ENCODE measurements around the gene YBX3. TPM values are rescaled to one million over a fixed set of nuclear protein-coding genes. Genes with fewer than 3 reads are reported as not detected.

The YBX3 gene
- total and polyA plus RNA-seq, 2 of the 4 experiments (the other 2 are of a cell fraction): 33.7 to 132 TPM

DNA sequence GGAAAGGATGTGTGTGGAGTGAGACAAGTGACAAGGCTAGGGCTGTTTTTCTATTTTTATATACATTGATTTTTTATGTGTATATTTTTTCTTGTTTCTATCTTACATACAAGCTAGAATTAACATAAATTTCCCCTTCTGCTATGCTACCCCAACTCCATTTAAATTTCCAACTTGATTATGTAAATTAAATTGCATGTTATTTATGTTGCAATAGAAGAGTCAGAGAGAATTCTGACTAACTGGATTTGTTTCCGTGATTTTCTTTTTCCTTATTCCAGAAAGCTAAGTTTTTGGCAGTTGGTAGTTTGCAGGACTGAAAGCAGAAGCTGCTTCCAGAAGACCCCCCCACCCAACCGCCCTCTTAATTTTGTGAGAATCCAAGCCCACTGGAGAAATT lies 8.9 kb upstream of the YBX3 start:
- ChIA-PET POLR2A (ENCODE audit: unreplicated experiment) (no interaction called here), CTCF (interaction anchor here (1.0 to 1.2 kb wide), 3 partner anchors 10 to 18 kb away, joined by 3 to 4 read pairs (median 4); no protein-coding TSS in a partner anchor)
- Histone ChIP-seq H3K27me3 (ENCODE audit: control insufficient read depth, insufficient read depth, low read length) (peaks cover 36% of the 10 kb centered on the region), H2AK5ac (ENCODE audit: low read depth, low read length) (no peak overlapping the region), H3K4me2 (ENCODE audit: low read depth, low read length) (no peak overlapping the region), H2AFZ (replicated peaks; ENCODE audit: low read length, poor library complexity) (no peak overlapping the region), H3K36me3 (ENCODE audit: control insufficient read depth, insufficient read depth, low read length) (no peaks in the 10 kb centered on the region), H4K5ac (ENCODE audit: low read depth, low read length) (no peak overlapping the region), H3K23ac (ENCODE audit: low read depth, low read length) (no peak overlapping the region), H3K4me3 (ENCODE audit: insufficient read depth, low read depth, low read length) (no peak overlapping the region), H2BK15ac (ENCODE audit: low read depth, low read length) (no peak overlapping the region), H3K9me3 (ENCODE audit: control insufficient read depth, insufficient read depth, low read length) (no peaks in the 10 kb centered on the region), H3K9ac (ENCODE audit: low read depth, low read length) (no peak overlapping the region), H4K20me1 (ENCODE audit: insufficient read depth, low read length) (no peaks in the 10 kb centered on the region), H3K56ac (ENCODE audit: extremely low read depth, insufficient read depth, low read length) (no peak overlapping the region), H3K4ac (ENCODE audit: low read depth, low read length) (no peak overlapping the region), H4K8ac (ENCODE audit: low read depth in 2 of 2, low read length in 2 of 2) (no peak overlapping the region), H3K27ac (ENCODE audit: insufficient read depth, low read length) (no peak overlapping the region), H3K9me1 (ENCODE audit: insufficient read depth, low read length) (no peaks in the 10 kb centered on the region), H2BK5ac (ENCODE audit: low read depth, low read length, poor library complexity, severe bottlenecking) (no peak overlapping the region), H3K18ac (ENCODE audit: low read depth, low read length) (no peak overlapping the region), H3K4me1 (ENCODE audit: control insufficient read depth, insufficient read depth, low read length) (no peaks in the 10 kb centered on the region), H2BK120ac (ENCODE audit: low read depth, low read length) (no peak overlapping the region), H3K14ac (replicated peaks; ENCODE audit: low read depth, low read length) (no peak overlapping the region), H2AK9ac (replicated peaks; ENCODE audit: low read depth, low read length, poor library complexity) (no peak overlapping the region), H4K91ac (ENCODE audit: insufficient read depth, low read depth, low read length) (no peak overlapping the region), H2BK20ac (ENCODE audit: low read depth, low read length) (no peak overlapping the region), H3K79me1 (ENCODE audit: low read depth in 1 of 2, low read length in 2 of 2) (no peaks in the 10 kb centered on the region)
- no TSS peak for BruUV-seq (replicated peaks)
- in situ Hi-C loops (cut with MboI; ENCODE audit: low sequenced_read_pairs) (no loop called here), intact Hi-C loops (cut with micrococcal nuclease) (no loop called here), dilution Hi-C loops (cut with HindIII; ENCODE audit: low sequenced_read_pairs, unreplicated experiment) (no loop called here)
- no peak for TF ChIP-seq SMC3 (IDR thresholded peaks at IDR 0.05; ENCODE audit: low read depth, low read length)
- TF ChIP-seq, protein P1, sequence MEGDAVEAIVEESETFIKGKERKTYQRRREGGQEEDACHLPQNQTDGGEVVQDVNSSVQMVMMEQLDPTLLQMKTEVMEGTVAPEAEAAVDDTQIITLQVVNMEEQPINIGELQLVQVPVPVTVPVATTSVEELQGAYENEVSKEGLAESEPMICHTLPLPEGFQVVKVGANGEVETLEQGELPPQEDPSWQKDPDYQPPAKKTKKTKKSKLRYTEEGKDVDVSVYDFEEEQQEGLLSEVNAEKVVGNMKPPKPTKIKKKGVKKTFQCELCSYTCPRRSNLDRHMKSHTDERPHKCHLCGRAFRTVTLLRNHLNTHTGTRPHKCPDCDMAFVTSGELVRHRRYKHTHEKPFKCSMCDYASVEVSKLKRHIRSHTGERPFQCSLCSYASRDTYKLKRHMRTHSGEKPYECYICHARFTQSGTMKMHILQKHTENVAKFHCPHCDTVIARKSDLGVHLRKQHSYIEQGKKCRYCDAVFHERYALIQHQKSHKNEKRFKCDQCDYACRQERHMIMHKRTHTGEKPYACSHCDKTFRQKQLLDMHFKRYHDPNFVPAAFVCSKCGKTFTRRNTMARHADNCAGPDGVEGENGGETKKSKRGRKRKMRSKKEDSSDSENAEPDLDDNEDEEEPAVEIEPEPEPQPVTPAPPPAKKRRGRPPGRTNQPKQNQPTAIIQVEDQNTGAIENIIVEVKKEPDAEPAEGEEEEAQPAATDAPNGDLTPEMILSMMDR (conservative IDR thresholded peaks at IDR 0.05; ENCODE audit: low read depth, low read length): no peak
- no peak for TF ChIP-seq CEBPB (IDR thresholded peaks at IDR 0.05; ENCODE audit: low read depth, low read length)
- no peak for TF ChIP-seq MAFK (IDR thresholded peaks at IDR 0.05; ENCODE audit: low read depth, low read length)
- no peak for TF ChIP-seq MAZ (IDR thresholded peaks at IDR 0.05; ENCODE audit: borderline replicate concordance, low read depth, low read length)
- TF ChIP-seq NFE2L2 (IDR thresholded peaks at IDR 0.05; ENCODE audit: low read depth, low read length): no peak
- no peak for TF ChIP-seq POLR2A (IDR thresholded peaks at IDR 0.05; ENCODE audit: low read depth, low read length)
- no peak for TF ChIP-seq RCOR1 (IDR thresholded peaks at IDR 0.05; ENCODE audit: insufficient replicate concordance, low read length)
- TF ChIP-seq, protein P2, sequence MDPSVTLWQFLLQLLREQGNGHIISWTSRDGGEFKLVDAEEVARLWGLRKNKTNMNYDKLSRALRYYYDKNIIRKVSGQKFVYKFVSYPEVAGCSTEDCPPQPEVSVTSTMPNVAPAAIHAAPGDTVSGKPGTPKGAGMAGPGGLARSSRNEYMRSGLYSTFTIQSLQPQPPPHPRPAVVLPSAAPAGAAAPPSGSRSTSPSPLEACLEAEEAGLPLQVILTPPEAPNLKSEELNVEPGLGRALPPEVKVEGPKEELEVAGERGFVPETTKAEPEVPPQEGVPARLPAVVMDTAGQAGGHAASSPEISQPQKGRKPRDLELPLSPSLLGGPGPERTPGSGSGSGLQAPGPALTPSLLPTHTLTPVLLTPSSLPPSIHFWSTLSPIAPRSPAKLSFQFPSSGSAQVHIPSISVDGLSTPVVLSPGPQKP (IDR thresholded peaks at IDR 0.05; ENCODE audit: borderline replicate concordance, low read depth, low read length): no peak
- TF ChIP-seq MXI1 (IDR thresholded peaks at IDR 0.05; ENCODE audit: borderline replicate concordance, low read depth, low read length): no peak
- TF ChIP-seq BHLHE40 (IDR thresholded peaks at IDR 0.05; ENCODE audit: low read depth, low read length): no peak
- no peak for TF ChIP-seq FOS (IDR thresholded peaks at IDR 0.05; ENCODE audit: low read depth, low read length)
- TF ChIP-seq RAD21 (IDR thresholded peaks at IDR 0.05; ENCODE audit: low read length): no peak
- TF ChIP-seq CHD1 (IDR thresholded peaks at IDR 0.05; ENCODE audit: low read depth, low read length): no peak
- TF ChIP-seq, protein P3, sequence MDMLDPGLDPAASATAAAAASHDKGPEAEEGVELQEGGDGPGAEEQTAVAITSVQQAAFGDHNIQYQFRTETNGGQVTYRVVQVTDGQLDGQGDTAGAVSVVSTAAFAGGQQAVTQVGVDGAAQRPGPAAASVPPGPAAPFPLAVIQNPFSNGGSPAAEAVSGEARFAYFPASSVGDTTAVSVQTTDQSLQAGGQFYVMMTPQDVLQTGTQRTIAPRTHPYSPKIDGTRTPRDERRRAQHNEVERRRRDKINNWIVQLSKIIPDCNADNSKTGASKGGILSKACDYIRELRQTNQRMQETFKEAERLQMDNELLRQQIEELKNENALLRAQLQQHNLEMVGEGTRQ (IDR thresholded peaks at IDR 0.05; ENCODE audit: low read depth, low read length): no peak
- no peak for TF ChIP-seq RFX5 (IDR thresholded peaks at IDR 0.05; ENCODE audit: low read depth, low read length)
- no peak for DNase-seq
- no CpG with 5 or more reads among the region's 2 CpGs for WGBS, 2 experiments (ENCODE audit: extremely low coverage in 2 of 2, insufficient read length in 1 of 2)
- no peak for ATAC-seq (ENCODE audit: low read depth)

Measured in IMR-90 (cell line).